WTC11 (cell line): ENCODE data around the gene MRM3. TPM values are rescaled to one million over a fixed set of nuclear protein-coding genes. Genes with fewer than 3 reads are reported as not detected.

Experiments used
- ATAC-seq: fragments of 200-7000 bp; cut with Tn5 transposase; 2 replicates; pipeline ENCODE4 v1.10.0; 2021; ENCODE audit warnings: mild to moderate bottlenecking, moderate library complexity
- CTCF ChIA-PET: fragments of 300-600 bp; sonication (Branson Sonifier 250); formaldehyde crosslinking; loops from one replicate; lab custom pipeline; 2021; ENCODE audit warnings: antibody characterized with exemption; lab: Charles Lee
- POLR2A ChIA-PET: fragments of 350-600 bp; sonication (Branson Sonifier 250); formaldehyde crosslinking; loops from one replicate; lab custom pipeline; 2021; ENCODE audit warnings: antibody characterized with exemption; lab: Charles Lee
- DNase-seq: peaks from one replicate; pipeline ENCODE4 v3.0.0; 2021; ENCODE audit warnings: low spot score
- H3K27ac Mint-ChIP-seq: 2 replicates; pipeline ENCODE4 v1.8.0; 2021; ENCODE audit warnings: mixed read lengths
- H3K27me3 Mint-ChIP-seq: 2 replicates; pipeline ENCODE4 v1.8.0; 2021; ENCODE audit warnings: low read depth, mild to moderate bottlenecking, moderate library complexity, mixed read lengths
- H3K36me3 Mint-ChIP-seq: 2 replicates; pipeline ENCODE4 v1.8.0; 2021; ENCODE audit warnings: mixed read lengths
- H3K4me1 Mint-ChIP-seq: 2 replicates; pipeline ENCODE4 v1.8.0; 2022; ENCODE audit warnings: mixed read lengths
- H3K4me3 Mint-ChIP-seq: 2 replicates; pipeline ENCODE4 v1.8.0; 2021; ENCODE audit warnings: mild to moderate bottlenecking, moderate library complexity, mixed read lengths
- H3K9me3 Mint-ChIP-seq: 2 replicates; pipeline ENCODE4 v1.8.0; 2021; ENCODE audit warnings: mixed read lengths
- AR ChIP-seq: fragments of 250-450 bp; sonication (Bioruptor Pico); IDR thresholded peaks from 2 replicates; pipeline ENCODE4 v1.9.0; 2021; ENCODE audit warnings: mild to moderate bottlenecking
- E2F4 ChIP-seq: sonication (generic); formaldehyde crosslinking; IDR thresholded peaks from 2 replicates; pipeline ENCODE4 v1.8.1; 2022; ENCODE audit warnings: low read depth, mild to moderate bottlenecking, moderate library complexity, missing genetic modification reagents, borderline replicate concordance
- NR1H2 ChIP-seq: sonication (generic); formaldehyde crosslinking; IDR thresholded peaks from 2 replicates; pipeline ENCODE4 v1.9.0; 2021; ENCODE audit warnings: mild to moderate bottlenecking, moderate library complexity, missing genetic modification reagents
- SP1 ChIP-seq: sonication (generic); formaldehyde crosslinking; conservative IDR thresholded peaks from 2 replicates; pipeline ENCODE4 v1.8.1; 2022; ENCODE audit warnings: missing genetic modification reagents
- TCF7 ChIP-seq: sonication (generic); formaldehyde crosslinking; IDR thresholded peaks from 2 replicates; pipeline ENCODE4 v1.8.0; 2022; ENCODE audit warnings: mild to moderate bottlenecking, low read depth, missing genetic modification reagents, moderate library complexity
- ZBTB43 ChIP-seq: sonication (generic); formaldehyde crosslinking; IDR thresholded peaks from 2 replicates; pipeline ENCODE4 v1.8.1; 2023; ENCODE audit warnings: mild to moderate bottlenecking, missing genetic modification reagents
- ZNF423 ChIP-seq: fragments of 250-450 bp; sonication (Bioruptor Pico); IDR thresholded peaks from 2 replicates; pipeline ENCODE4 v2.1.2; 2022; ENCODE audit warnings: mild to moderate bottlenecking, moderate library complexity
- total RNA-seq: library from RNA; stranded (reverse); gene quantifications from 3 replicates; pipeline ENCODE4 v1.2.3, GENCODE V29; 2021
- TF ChIP-seq, protein P1 (sequence below): fragments of 250-450 bp; sonication (Bioruptor Pico); IDR thresholded peaks from 2 replicates; pipeline ENCODE4 v1.9.0; 2021; ENCODE audit warnings: mild to moderate bottlenecking, borderline replicate concordance
- TF ChIP-seq, protein P2 (sequence below): sonication (generic); formaldehyde crosslinking; conservative IDR thresholded peaks from 2 replicates; pipeline ENCODE4 v1.8.1; 2022; ENCODE audit warnings: mild to moderate bottlenecking, missing genetic modification reagents
- TF ChIP-seq, protein P3 (sequence below): fragments of 250-450 bp; sonication (Bioruptor Pico); IDR thresholded peaks from 2 replicates; pipeline ENCODE4 v1.9.0; 2021; ENCODE audit warnings: mild to moderate bottlenecking

MRM3 gene
- total RNA-seq, 1 experiment from 2014 or later = 25.0 TPM

GRCh38 chr17:811051-811784, 29.1 kb downstream of the MRM3 start (continued):
- no peak for TF ChIP-seq ZNF423

- ChIA-PET CTCF (no interaction called here), POLR2A (no interaction called here)
- no peaks in the 10 kb centered on the region for H3K27me3 Mint-ChIP-seq
- H3K36me3 Mint-ChIP-seq = peaks cover 46% of the 10 kb centered on the region
- peaks cover 6% of the 10 kb centered on the region for H3K9me3 Mint-ChIP-seq
- TF ChIP-seq, protein P1, sequence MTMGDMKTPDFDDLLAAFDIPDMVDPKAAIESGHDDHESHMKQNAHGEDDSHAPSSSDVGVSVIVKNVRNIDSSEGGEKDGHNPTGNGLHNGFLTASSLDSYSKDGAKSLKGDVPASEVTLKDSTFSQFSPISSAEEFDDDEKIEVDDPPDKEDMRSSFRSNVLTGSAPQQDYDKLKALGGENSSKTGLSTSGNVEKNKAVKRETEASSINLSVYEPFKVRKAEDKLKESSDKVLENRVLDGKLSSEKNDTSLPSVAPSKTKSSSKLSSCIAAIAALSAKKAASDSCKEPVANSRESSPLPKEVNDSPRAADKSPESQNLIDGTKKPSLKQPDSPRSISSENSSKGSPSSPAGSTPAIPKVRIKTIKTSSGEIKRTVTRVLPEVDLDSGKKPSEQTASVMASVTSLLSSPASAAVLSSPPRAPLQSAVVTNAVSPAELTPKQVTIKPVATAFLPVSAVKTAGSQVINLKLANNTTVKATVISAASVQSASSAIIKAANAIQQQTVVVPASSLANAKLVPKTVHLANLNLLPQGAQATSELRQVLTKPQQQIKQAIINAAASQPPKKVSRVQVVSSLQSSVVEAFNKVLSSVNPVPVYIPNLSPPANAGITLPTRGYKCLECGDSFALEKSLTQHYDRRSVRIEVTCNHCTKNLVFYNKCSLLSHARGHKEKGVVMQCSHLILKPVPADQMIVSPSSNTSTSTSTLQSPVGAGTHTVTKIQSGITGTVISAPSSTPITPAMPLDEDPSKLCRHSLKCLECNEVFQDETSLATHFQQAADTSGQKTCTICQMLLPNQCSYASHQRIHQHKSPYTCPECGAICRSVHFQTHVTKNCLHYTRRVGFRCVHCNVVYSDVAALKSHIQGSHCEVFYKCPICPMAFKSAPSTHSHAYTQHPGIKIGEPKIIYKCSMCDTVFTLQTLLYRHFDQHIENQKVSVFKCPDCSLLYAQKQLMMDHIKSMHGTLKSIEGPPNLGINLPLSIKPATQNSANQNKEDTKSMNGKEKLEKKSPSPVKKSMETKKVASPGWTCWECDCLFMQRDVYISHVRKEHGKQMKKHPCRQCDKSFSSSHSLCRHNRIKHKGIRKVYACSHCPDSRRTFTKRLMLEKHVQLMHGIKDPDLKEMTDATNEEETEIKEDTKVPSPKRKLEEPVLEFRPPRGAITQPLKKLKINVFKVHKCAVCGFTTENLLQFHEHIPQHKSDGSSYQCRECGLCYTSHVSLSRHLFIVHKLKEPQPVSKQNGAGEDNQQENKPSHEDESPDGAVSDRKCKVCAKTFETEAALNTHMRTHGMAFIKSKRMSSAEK = no peak
- no peak for TF ChIP-seq NR1H2
- TF ChIP-seq ZBTB43 (CRISPR knock-in tag) = peak; percentile 97
- no peak for TF ChIP-seq AR (CRISPR knock-in tag)
- TF ChIP-seq E2F4 = 0 out of 2 replicates have a peak, but pooled peaks have one; percentile 33
- TF ChIP-seq TCF7 (CRISPR knock-in tag) = 0 out of 2 replicates have a peak, but pooled peaks have one; percentile 34
- H3K27ac Mint-ChIP-seq = peak overlapping the region; percentile 52
- ATAC-seq (no peak), DNase-seq (no peak)
- no peak overlapping the region for H3K4me3 Mint-ChIP-seq
- H3K4me1 Mint-ChIP-seq = no peaks in the 10 kb centered on the region
These were observed 30.6 kb downstream of the MRM3 start for GRCh38 chr17:812638-813204.

- no peak overlapping the region for H3K27ac Mint-ChIP-seq
- CTCF ChIA-PET = no interaction called here
- H3K36me3 Mint-ChIP-seq = peaks cover 51% of the 10 kb centered on the region
These were observed 32.2 kb downstream of the MRM3 start for GRCh38 chr17:814371-814770.

More at GRCh38 chr17:814371-814770, 32.2 kb downstream of the MRM3 start:
- Mint-ChIP-seq H3K9me3 (peaks cover 6% of the 10 kb centered on the region), H3K27me3 (no peaks in the 10 kb centered on the region), H3K4me3 (no peak overlapping the region), H3K4me1 (no peaks in the 10 kb centered on the region)
- ATAC-seq (no peak), DNase-seq (no peak)
- TF ChIP-seq, protein P2, sequence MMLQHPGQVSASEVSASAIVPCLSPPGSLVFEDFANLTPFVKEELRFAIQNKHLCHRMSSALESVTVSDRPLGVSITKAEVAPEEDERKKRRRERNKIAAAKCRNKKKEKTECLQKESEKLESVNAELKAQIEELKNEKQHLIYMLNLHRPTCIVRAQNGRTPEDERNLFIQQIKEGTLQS (CRISPR knock-in tag) = no peak
- TF ChIP-seq, protein P3, sequence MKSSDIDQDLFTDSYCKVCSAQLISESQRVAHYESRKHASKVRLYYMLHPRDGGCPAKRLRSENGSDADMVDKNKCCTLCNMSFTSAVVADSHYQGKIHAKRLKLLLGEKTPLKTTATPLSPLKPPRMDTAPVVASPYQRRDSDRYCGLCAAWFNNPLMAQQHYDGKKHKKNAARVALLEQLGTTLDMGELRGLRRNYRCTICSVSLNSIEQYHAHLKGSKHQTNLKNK (CRISPR knock-in tag) = no peak
- TF ChIP-seq SP1 = no peak
- POLR2A ChIA-PET = no interaction called here
